Stimulated activated CD4-positive, alpha-beta T cell treated with anti-CD3 and anti-CD28 coated beads, Interleukin-4, amount 100 ng/mL, for 4 hours (primary cell): ENCODE measurements around the gene CCDC127.

Source experiments
- DNase-seq, 2 experiments: peaks; one replicate each; pipeline ENCODE4 v3.0.0-alpha.2; 2020

The CCDC127 gene

GRCh38 chr5:187617-188451, 30.1 kb downstream of the CCDC127 start:
- DNase-seq, result no peak

GRCh38 chr5:187042-187431, 30.9 kb downstream of the CCDC127 start:
- DNase-seq, result no peak

DNA sequence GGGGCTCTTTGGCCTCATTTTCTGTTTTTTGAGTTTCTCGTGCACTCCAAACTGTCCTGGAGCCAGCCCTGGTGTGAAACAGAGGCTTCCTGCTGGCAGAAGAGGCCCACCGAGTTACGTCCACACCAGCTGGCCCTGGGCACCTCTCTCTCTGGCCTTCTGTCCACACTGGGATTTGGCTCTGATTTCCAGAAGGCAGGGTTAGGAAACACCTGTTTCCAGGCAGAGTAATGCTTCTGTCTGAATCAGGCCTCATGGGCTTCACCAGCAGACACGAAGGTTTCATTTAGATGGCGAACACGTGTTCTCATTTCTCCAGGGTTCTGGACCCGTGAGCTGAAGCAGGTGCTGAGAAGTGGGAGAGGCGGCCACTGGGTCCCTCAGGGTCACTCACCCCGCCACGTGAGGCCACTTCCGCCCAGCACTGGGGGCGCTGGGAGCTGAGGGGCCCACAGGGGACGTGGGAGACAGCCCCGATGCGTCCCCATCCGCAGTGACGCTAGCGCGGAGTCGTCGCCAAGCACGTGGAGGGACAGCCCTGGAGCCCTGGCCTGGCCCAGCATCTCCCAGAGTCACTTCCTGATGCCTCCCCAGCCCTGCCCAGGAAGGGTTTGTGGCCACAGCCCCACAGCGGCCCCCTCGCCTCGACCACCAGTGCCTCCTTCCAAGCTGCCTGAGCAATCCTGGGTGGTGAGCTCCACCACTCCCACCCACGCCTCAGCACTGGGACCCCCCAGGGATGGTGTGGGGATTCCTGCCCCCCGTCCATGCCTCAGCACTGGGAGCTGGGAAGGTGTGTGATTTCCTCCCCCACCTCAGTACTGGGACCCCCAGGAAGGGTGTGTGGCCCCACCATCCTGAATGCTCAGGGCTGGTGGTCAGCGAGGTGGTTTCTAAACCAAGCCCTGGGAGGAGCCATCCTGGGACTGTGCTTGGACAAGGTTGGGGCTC, 31.6 kb downstream of the CCDC127 start:
- no peak for DNase-seq

- no peak for DNase-seq
These were observed 32.6 kb downstream of the CCDC127 start for GRCh38 chr5:185095-186070.

- no peak for DNase-seq
These were observed 33.5 kb downstream of the CCDC127 start for GRCh38 chr5:184471-184870.

DNA sequence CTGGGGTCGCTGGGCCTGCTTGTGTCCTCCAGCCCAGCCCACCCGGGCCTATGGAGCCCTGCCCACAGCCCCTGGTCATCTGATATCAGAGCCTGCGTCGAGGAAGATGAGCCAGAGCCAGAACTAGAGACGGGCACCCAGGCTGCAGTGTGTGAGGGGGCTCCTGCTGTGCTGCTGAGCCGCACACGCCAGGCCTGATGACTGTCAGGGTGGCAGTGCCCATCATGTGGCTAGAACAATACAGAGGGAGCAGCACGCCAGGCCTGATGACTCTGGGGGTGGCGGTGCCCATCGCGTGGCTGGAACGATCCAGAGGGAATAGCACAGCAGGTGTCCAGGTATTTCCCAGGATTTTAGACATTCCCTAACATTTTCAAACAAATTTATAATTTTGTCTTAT, 35.8 kb downstream of the CCDC127 start:
- no peak for DNase-seq

DNA sequence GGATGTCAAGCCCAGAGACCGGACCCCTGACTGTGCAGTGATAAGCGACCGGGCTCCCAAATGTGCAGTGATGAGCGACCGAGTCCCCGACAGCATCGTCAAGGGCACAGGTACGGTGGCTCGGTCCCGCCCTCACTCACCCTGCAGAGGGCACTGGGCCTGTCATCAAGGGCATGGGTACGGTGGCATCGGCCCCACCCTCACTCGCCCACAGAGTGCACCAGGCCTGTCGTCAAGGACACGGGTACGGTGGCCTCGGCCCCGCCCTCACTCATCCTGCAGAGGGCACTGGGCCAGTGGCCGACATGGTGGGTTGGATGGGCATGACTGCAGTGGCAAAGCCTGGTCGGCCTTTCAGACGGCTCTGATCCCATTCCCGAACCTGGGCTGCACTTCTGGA, 36.4 kb downstream of the CCDC127 start:
- DNase-seq, result no peak

GRCh38 chr5:181160-181559, 36.8 kb downstream of the CCDC127 start:
- DNase-seq, result no peak

DNA sequence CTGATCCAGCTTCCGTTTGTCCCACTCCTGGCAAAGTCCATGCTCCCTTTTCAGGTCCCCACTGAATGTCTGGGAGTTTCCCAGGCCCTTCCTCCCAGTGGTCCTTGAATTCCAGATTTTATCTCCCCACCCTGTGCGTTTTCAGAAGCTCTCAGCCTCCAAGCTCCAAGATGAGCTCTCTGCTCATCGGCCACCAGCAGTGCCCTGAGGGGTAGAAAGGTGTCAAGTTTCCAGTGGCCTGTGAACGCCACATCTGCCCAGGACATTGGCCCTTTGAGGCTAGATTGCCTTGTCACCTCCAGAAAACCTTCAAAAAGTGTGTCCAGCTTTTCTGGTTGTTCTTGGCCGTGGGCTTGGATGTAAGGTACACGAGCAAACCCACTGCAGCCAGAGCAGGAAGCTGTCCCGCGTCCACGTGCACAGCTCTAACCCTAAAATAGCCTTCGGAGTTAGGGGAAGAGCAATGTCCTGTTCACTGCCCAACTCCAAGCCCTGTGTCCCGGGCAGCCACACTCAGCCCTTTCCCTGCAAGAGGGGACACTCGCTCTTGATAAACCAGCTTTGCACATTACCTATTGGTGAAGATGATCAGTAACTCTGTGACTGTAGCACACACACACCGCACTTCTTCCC, 37.6 kb downstream of the CCDC127 start:
- no peak for DNase-seq

- DNase-seq, result no peak
These were observed 38.6 kb downstream of the CCDC127 start for GRCh38 chr5:179401-179800.

- no peak for DNase-seq
These were observed 39.8 kb downstream of the CCDC127 start for GRCh38 chr5:178110-178509.

DNA sequence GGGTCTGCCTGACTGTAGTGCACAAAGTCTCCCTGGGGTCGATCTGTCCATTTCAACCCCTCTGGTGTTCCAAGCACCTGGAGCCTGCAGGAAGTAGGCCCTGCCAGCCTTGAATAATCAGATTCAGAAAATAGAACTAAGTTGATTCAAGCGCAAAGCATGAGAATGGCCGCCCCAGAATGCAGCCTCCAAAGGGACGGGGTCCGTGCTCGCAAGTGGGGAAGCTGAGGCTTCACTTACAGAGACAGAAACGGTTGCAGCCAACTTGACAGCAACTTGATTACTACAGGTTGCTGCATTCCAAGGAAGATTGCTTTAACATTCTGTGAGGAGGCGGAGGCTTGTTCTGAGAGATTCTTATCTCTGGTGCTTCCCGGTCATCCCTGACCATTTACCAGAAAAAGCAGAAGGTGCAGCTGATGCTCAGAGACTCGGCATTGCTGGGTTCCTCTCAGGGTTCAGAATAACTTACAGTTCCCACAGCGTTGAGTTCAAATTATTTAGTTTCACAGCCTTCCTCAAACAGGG, 41.6 kb downstream of the CCDC127 start:
- DNase-seq, result no peak

GRCh38 chr5:174876-175465, 43.0 kb downstream of the CCDC127 start:
- DNase-seq, result no peak

GRCh38 chr5:174291-174600, 43.7 kb downstream of the CCDC127 start:
- DNase-seq, result no peak

DNA sequence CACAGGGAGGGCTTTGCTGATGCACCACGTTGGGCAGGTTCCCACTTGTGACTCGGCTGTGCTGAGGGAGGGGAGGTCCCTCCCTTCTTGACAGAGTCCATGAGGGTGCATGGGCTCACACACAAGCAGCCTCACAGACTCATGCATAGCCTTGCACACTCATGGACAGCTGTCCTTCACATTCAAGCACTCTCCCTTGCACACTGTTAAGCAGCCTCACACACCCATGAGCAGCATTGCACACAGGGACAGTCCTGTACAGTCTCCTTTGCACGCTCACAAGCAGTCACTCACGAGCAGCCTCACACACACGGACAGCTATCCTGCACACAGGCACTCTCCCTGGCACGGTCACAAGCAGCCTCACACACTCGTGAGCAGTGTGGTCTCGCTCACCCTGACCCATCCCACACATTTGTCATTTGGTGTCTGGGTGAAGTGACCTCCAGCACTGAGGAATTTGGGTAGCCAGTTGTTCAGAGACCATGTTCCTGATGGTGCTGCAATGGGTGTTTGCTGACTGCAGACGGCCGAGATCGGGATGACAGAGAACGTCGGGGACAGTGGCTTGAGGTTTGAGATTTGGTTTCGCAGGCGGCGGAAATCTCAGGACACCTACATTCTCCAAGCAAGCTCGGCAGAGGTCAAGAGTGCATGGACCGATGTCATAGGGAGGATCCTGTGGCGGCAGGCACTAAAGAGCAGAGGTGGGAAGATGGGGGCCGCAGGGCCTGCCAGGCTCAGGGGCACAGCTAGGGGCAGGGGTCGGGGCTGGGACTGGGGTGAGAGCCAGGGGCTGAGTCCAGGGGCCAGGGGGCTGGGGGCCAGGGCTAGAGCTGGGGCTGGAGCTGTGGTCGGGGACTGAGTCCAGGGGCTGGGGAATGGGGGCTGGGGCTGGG, 44.3 kb downstream of the CCDC127 start:
- no peak for DNase-seq

DNA sequence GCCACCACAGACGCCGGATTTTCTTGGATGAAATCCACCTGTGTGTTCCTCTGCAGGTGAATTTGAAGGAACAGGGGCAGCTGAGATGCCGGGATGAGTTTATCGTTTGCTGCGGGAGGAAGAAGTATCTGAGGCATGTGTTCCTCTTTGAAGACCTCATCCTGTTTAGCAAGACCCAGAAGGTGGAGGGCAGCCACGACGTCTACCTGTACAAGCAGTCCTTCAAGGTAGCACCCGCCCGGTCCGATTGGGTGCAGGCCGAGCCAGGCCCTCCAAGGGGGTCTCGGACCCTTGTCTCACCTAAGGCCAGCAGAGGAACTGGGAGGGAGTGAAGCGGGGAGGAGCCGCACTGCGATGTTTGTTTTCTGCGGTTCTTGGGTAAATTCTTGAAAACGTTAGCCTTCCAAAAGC, 45.1 kb downstream of the CCDC127 start:
- no peak for DNase-seq

DNA sequence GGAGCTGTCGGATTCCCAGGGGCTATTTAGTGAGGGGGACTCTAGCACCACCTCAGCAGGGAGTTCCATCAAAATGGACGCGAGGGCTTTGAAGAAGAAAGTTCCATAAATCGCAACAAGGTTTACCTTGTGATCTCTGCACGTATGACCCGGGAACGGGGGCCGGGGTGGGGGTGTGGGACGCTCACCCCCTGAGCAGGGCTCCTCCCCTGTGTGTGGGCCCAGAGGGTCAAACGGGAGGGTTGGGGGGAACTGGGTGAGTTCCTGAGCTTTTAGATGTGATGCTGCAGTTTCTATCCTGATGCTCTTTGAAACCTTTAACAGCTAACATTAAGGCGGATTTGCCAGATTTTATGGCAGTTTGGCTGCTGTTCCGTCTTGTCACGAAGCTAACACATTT, 45.5 kb downstream of the CCDC127 start:
- DNase-seq, result no peak

DNA sequence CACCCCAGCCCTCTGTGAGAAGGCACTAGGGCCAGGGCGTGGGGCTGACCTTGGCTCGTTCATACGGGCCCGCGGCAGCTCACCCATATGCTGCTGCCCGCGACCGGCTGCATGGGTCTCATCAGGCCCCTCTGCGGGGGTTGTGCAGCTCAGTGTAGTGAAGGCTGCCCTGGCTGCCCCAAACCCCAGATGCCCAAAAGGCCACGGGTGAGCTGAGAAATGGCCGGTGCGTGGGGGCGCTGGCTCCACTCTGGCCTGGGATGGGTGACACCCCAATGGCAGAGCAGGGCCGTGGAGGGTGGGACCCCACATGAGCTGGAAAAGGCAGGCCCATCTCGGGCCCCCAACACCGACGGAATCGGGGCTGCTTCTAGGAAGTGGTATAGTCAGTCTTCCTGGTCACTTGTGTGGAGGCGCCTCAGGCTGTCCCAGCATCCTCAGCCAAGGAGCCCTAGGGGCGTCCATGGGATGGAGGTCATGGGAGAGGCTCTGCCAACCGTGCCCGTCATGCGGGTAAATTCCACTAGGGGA, 46.1 kb downstream of the CCDC127 start:
- DNase-seq, result no peak

GRCh38 chr5:170971-171800, 46.8 kb downstream of the CCDC127 start:
- no peak for DNase-seq
